H1 (cell line): Measurements from ENCODE around the gene SLX9. TPM values are rescaled to one million over a fixed set of nuclear protein-coding genes. Genes with fewer than 3 reads are reported as not detected.

Source experiments
- CTCF ChIA-PET: fragments of 300-600 bp; sonication (Branson Sonifier 250); formaldehyde crosslinking; loops from one replicate; lab custom pipeline; 2021; ENCODE audit not compliant: partially characterized antibody; lab: Charles Lee
- POLR2A ChIA-PET: fragments of 300-600 bp; sonication (Branson Sonifier 250); formaldehyde crosslinking; loops from one replicate; lab custom pipeline; 2021; ENCODE audit warnings: inconsistent platforms; ENCODE audit not compliant: partially characterized antibody; lab: Charles Lee
- DNase-seq, 2 experiments: peaks; one replicate each; pipeline versions ENCODE4 v3.0.0 to v3.0.0-alpha.2; 2010 to 2022; ENCODE audit warnings: low spot score in 2 of 2, low read depth in 1 of 2, mixed read lengths in 1 of 2
- FAIRE-seq: peaks from 2 replicates; lab custom pipeline; 2011; peaks lifted over from hg19 to GRCh38; lab: Jason Lieb, UNC
- H2AFZ ChIP-seq: 2 replicates; pipeline ENCODE4 v1.8.1; 2012; ENCODE audit warnings: low read length, inconsistent platforms
- H2AK5ac ChIP-seq: 2 replicates; pipeline ENCODE4 v1.6.1; 2013; ENCODE audit warnings: low read depth, low read length
- H2BK120ac ChIP-seq: replicated peaks from 2 replicates; pipeline ENCODE3; 2013; ENCODE audit warnings: low read depth, low read length, inconsistent platforms
- H2BK12ac ChIP-seq: 2 replicates; pipeline ENCODE4 v1.6.1; 2013; ENCODE audit warnings: low read depth, low read length
- H2BK15ac ChIP-seq: 2 replicates; pipeline ENCODE4 v1.6.1; 2013; ENCODE audit warnings: low read length
- H2BK20ac ChIP-seq: 2 replicates; pipeline ENCODE4 v1.6.1; 2013; ENCODE audit warnings: low read length
- H2BK5ac ChIP-seq: 2 replicates; pipeline ENCODE4 v1.6.1; 2013; ENCODE audit warnings: low read depth, low read length
- H3K14ac ChIP-seq: 2 replicates; pipeline ENCODE4 v1.6.1; 2013; ENCODE audit warnings: inconsistent platforms; ENCODE audit not compliant: insufficient read length
- H3K18ac ChIP-seq: 2 replicates; pipeline ENCODE4 v1.6.1; 2013; ENCODE audit warnings: low read length; ENCODE audit errors: extremely low read depth
- H3K23ac ChIP-seq: 2 replicates; pipeline ENCODE4 v1.6.1; 2013; ENCODE audit warnings: inconsistent platforms; ENCODE audit not compliant: insufficient read length
- H3K23me2 ChIP-seq: 2 replicates; pipeline ENCODE4 v1.6.1; 2013; ENCODE audit warnings: low read depth, low read length
- H3K27ac ChIP-seq: 2 replicates; pipeline ENCODE4 v1.6.1; 2011; ENCODE audit warnings: low read depth, low read length, inconsistent platforms
- H3K27me3 ChIP-seq, 4 experiments: replicated peaks in 1 of 4; 1 replicate in 1 of 4; 2 replicates in 3 of 4; pipeline versions ENCODE4 v1.6.1 to v1.8.1; 2011 to 2013; ENCODE audit warnings: low read length in 3 of 4, mild to moderate bottlenecking in 3 of 4, inconsistent platforms in 2 of 4, mixed read lengths in 2 of 4, moderate library complexity in 1 of 4; ENCODE audit not compliant: control insufficient read depth in 3 of 4, insufficient read depth in 3 of 4; ENCODE audit errors: extremely low read depth in 1 of 4
- H3K36me3 ChIP-seq, 4 experiments: 2 replicates each; pipeline versions ENCODE4 v1.6.1 to v1.8.1; 2011 to 2013; ENCODE audit warnings: mild to moderate bottlenecking in 4 of 4, low read length in 3 of 4, moderate library complexity in 2 of 4, control low read depth in 1 of 4, inconsistent platforms in 1 of 4; ENCODE audit not compliant: insufficient read depth in 4 of 4, control insufficient read depth in 2 of 4
- H3K4ac ChIP-seq: replicated peaks from 2 replicates; pipeline ENCODE3; 2013; ENCODE audit warnings: low read length, low read depth, mixed read lengths, inconsistent platforms; ENCODE audit not compliant: insufficient read length
- H3K4me1 ChIP-seq, 4 experiments: replicated peaks in 1 of 4; 1 replicate in 1 of 4; 2 replicates in 3 of 4; pipeline versions ENCODE4 v1.6.1 to v1.8.1; 2011 to 2013; ENCODE audit warnings: low read length in 3 of 4, inconsistent platforms in 2 of 4, mixed read lengths in 1 of 4; ENCODE audit not compliant: insufficient read depth in 4 of 4, control insufficient read depth in 3 of 4
- H3K4me2 ChIP-seq, 2 experiments: 2 replicates each; pipeline versions ENCODE4 v1.6.1 to v1.8.1; 2011 to 2013; ENCODE audit warnings: low read depth in 2 of 2, low read length in 2 of 2, control low read depth in 1 of 2, inconsistent platforms in 1 of 2, mild to moderate bottlenecking in 1 of 2; ENCODE audit not compliant: insufficient read depth in 1 of 2
- H3K4me3 ChIP-seq, 4 experiments: fragments of 200-600, 300-600 bp in 1 of 4; sonication (generic), shearing (Covaris generic), sonication (Bioruptor Twin) in 1 of 4; 2 replicates each; pipeline versions ENCODE4 v1.5.1 to v1.8.1; 2011 to 2016; ENCODE audit warnings: low read length in 4 of 4, low read depth in 3 of 4, control low read depth in 2 of 4, inconsistent platforms in 2 of 4, mild to moderate bottlenecking in 2 of 4, mixed read lengths in 1 of 4, moderate library complexity in 1 of 4; ENCODE audit not compliant: insufficient read depth in 2 of 4; ENCODE audit errors: extremely low read depth in 1 of 4
- H3K56ac ChIP-seq: replicated peaks from 2 replicates; pipeline ENCODE3; 2013; ENCODE audit warnings: low read depth, mild to moderate bottlenecking, mixed read lengths, low read length, inconsistent platforms; ENCODE audit not compliant: insufficient read length
- H3K79me1 ChIP-seq: 2 replicates; pipeline ENCODE4 v1.6.1; 2013; ENCODE audit warnings: low read depth, low read length, control low read depth
- H3K79me2 ChIP-seq, 2 experiments: 2 replicates each; pipeline versions ENCODE4 v1.6.1 to v1.8.1; 2012 to 2013; ENCODE audit warnings: low read length in 2 of 2, mild to moderate bottlenecking in 2 of 2, inconsistent platforms in 1 of 2; ENCODE audit not compliant: insufficient read depth in 2 of 2, control insufficient read depth in 1 of 2
- H3K9ac ChIP-seq, 4 experiments: replicated peaks in 1 of 4; 1 replicate in 1 of 4; 2 replicates in 3 of 4; pipeline versions ENCODE4 v1.6.1 to v1.8.1; 2011 to 2013; ENCODE audit warnings: low read depth in 3 of 4, low read length in 3 of 4, control low read depth in 2 of 4, mild to moderate bottlenecking in 2 of 4, moderate library complexity in 2 of 4, inconsistent platforms in 1 of 4; ENCODE audit errors: extremely low read depth in 1 of 4
- H3K9me3 ChIP-seq, 2 experiments: 2 replicates each; pipeline versions ENCODE4 v1.6.1 to v1.8.1; 2012 to 2013; ENCODE audit warnings: mild to moderate bottlenecking in 2 of 2, moderate library complexity in 2 of 2, control low read depth in 1 of 2, inconsistent platforms in 1 of 2, low read depth in 1 of 2, low read length in 1 of 2, mixed read lengths in 1 of 2; ENCODE audit not compliant: insufficient read depth in 2 of 2
- H4K20me1 ChIP-seq, 2 experiments: replicated peaks in 1 of 2; 2 replicates each; pipeline versions ENCODE3 to v1.8.1; 2011 to 2013; ENCODE audit warnings: inconsistent platforms in 2 of 2, low read length in 2 of 2, mild to moderate bottlenecking in 1 of 2; ENCODE audit not compliant: insufficient read depth in 2 of 2, control insufficient read depth in 1 of 2
- H4K5ac ChIP-seq: 2 replicates; pipeline ENCODE4 v1.6.1; 2013; ENCODE audit warnings: low read length, low read depth, mixed read lengths, inconsistent platforms; ENCODE audit not compliant: insufficient read length
- H4K8ac ChIP-seq: 2 replicates; pipeline ENCODE4 v1.8.0; 2013; ENCODE audit warnings: mild to moderate bottlenecking, moderate library complexity, low read length, inconsistent platforms; ENCODE audit not compliant: insufficient read depth; ENCODE audit errors: extremely low read depth
- H4K91ac ChIP-seq: replicated peaks from 2 replicates; pipeline ENCODE3; 2013; ENCODE audit warnings: low read length, mixed read lengths, inconsistent platforms; ENCODE audit not compliant: insufficient read length
- CREB1 ChIP-seq: IDR thresholded peaks from 2 replicates; pipeline ENCODE4 v1.6.1; 2012; ENCODE audit warnings: inconsistent platforms
- GABPA ChIP-seq: IDR thresholded peaks from 2 replicates; pipeline ENCODE4 v1.6.1; 2011; ENCODE audit warnings: mild to moderate bottlenecking, low read length, moderate library complexity, borderline replicate concordance; ENCODE audit not compliant: insufficient read depth
- WGBS, 2 experiments: shearing (Covaris generic) in 1 of 2; methylation state at CpG; one replicate each; pipeline versions ENCODE4 v1.1.6 to v1.1.7; 2013 to 2015; ENCODE audit warnings: low lambda C conversion rate in 2 of 2, mixed read lengths in 2 of 2, inconsistent platforms in 1 of 2, low coverage in 1 of 2, missing lambda C conversion rate in 1 of 2; ENCODE audit not compliant: insufficient replicate concordance in 2 of 2, insufficient coverage in 1 of 2, insufficient read length in 1 of 2; ENCODE audit errors: extremely low coverage in 1 of 2, missing lambda C conversion rate in 1 of 2; 5-methylcytosine and 5-hydroxymethylcytosine counted together
- polyA plus RNA-seq, 7 experiments: library from polyadenylated mRNA; depleted of rRNA in 3 of 7; stranded (reverse) in 5 of 7; unstranded in 2 of 7; fragments of >200 nt in 5 of 7; fragments of 200-250 nt in 2 of 7; gene quantifications; 1 replicate in 5 of 7; 2 replicates in 1 of 7; 4 replicates in 1 of 7; pipeline versions ENCODE4 v1.2.1 to v1.2.3, GENCODE V29; 2011 to 2013; ENCODE audit warnings: missing spikeins in 2 of 7, mixed read lengths in 2 of 7
- total RNA-seq: library from RNA; stranded (reverse); fragmentation: NEBNext Ultra II Directional; extraction: Animal tissue kit (Norgen Biotek cat#: 25700); gene quantifications from 2 replicates; pipeline ENCODE4 v1.2.1, GENCODE V29; 2021

SLX9 gene
- total and polyA plus RNA-seq, 2 of the 8 experiments (the other 6 are each of a cell fraction or from before 2014, with no cell fraction given), result 17.7 to 57.3 TPM

- H2AFZ ChIP-seq, result no peak overlapping the region
- H3K23me2 ChIP-seq, result no peaks in the 10 kb centered on the region
- CTCF ChIA-PET, result interaction anchor here (0.9 to 1.5 kb wide), 2 partner anchors 95 to 526 kb away, joined by 3 to 4 read pairs; no protein-coding TSS in a partner anchor
Observed at GRCh38 chr21:45003331-45004058, 63.7 kb downstream of the SLX9 start.

More at GRCh38 chr21:45003331-45004058, 63.7 kb downstream of the SLX9 start:
- H2BK20ac ChIP-seq, result no peak overlapping the region
- no peaks in the 10 kb centered on the region for H3K9me3 ChIP-seq
- H3K4me1 ChIP-seq, result peaks cover 0 to 3% (median 0%) of the 10 kb centered on the region in 4 experiments; a peak in 1 of 7 replicates
- no peaks in the 10 kb centered on the region for H3K36me3 ChIP-seq
- no peak overlapping the region for H2AK5ac ChIP-seq
- H3K4me2 ChIP-seq, result no peak overlapping the region
- H3K56ac ChIP-seq, result no peak overlapping the region
- no peak overlapping the region for H3K4me3 ChIP-seq
- POLR2A ChIA-PET, result interaction anchor here (0.7 to 1.0 kb wide), 2 partner anchors 9 to 14 kb away, joined by 3 read pairs; no protein-coding TSS in a partner anchor
- H3K27me3 ChIP-seq, result peaks cover 0 to 2% (median 0%) of the 10 kb centered on the region in 4 experiments; a peak in 2 of 7 replicates
- H2BK120ac ChIP-seq, result no peak overlapping the region
- no peak overlapping the region for H3K14ac ChIP-seq
- H3K79me1 ChIP-seq, result no peaks in the 10 kb centered on the region
- H3K18ac ChIP-seq, result no peak overlapping the region
- FAIRE-seq, result no peak
- DNase-seq, result no peak
- H3K23ac ChIP-seq, result no peak overlapping the region
- H3K79me2 ChIP-seq, result no peaks in the 10 kb centered on the region
- peak overlapping the region; percentile 45; the same call in 1 of the 2 replicates for H4K8ac ChIP-seq
- H3K4ac ChIP-seq, result no peak overlapping the region
- TF ChIP-seq GABPA (0 out of 2 replicates have a peak, but pooled peaks have one; percentile 42), CREB1 (no peak)
- 77% methylated on average over 13 of the region's 14 CpGs; no CpG with 5 or more reads in 1 of the 2 experiments for WGBS, 2 experiments
- H4K5ac ChIP-seq, result no peak overlapping the region
- H4K91ac ChIP-seq, result no peak overlapping the region
- H3K27ac ChIP-seq, result no peak overlapping the region
- no peak overlapping the region; the same call in 1 of the 2 replicates for H2BK5ac ChIP-seq
- no peaks in the 10 kb centered on the region for H4K20me1 ChIP-seq
- no peak overlapping the region for H2BK12ac ChIP-seq
- no peak overlapping the region for H3K9ac ChIP-seq
- peak overlapping the region; percentile 9; the same call in 1 of the 2 replicates for H2BK15ac ChIP-seq
